HG02571 (cell line): ENCODE data around the gene PXDN.
"Not testable (repeated sequence)": the region's sequence is repeated elsewhere in the genome, so short reads cannot be mapped to it uniquely, and the experiment has no call there.

Source experiments
- ATAC-seq: cut with Tn5 transposase; IDR thresholded peaks from one replicate; pipeline ENCODE4 v1.9.1; 2021; ENCODE audit warnings: mild to moderate bottlenecking, moderate library complexity; ENCODE audit not compliant: unreplicated experiment

The PXDN gene

GRCh38 chr2:1727796-1728474 is 16.4 kb downstream of the PXDN start:
- no peak for ATAC-seq

- no peak for ATAC-seq
These were observed 17.1 kb downstream of the PXDN start for GRCh38 chr2:1727101-1727771.

- ATAC-seq = no peak
These were observed 17.8 kb downstream of the PXDN start for GRCh38 chr2:1726558-1726957.

GRCh38 chr2:1724351-1724750 is 20.0 kb downstream of the PXDN start:
- ATAC-seq = not testable (repeated sequence)

- ATAC-seq = no peak
These were observed 20.8 kb downstream of the PXDN start for GRCh38 chr2:1723397-1724042.

GRCh38 chr2:1722692-1723091 is 21.6 kb downstream of the PXDN start:
- ATAC-seq = no peak

GRCh38 chr2:1721706-1722646 is 22.3 kb downstream of the PXDN start:
- ATAC-seq = no peak

GRCh38 chr2:1718339-1719220 is 25.7 kb downstream of the PXDN start:
- no peak for ATAC-seq

- ATAC-seq = no peak
These were observed 27.2 kb downstream of the PXDN start for GRCh38 chr2:1717113-1717512.

- no peak for ATAC-seq
These were observed 27.9 kb downstream of the PXDN start for GRCh38 chr2:1716441-1716840.

- not testable (repeated sequence) for ATAC-seq
These were observed 28.4 kb downstream of the PXDN start for GRCh38 chr2:1716014-1716305.

GRCh38 chr2:1715184-1716013 is 28.9 kb downstream of the PXDN start:
- no peak for ATAC-seq

GRCh38 chr2:1714291-1715064 is 29.8 kb downstream of the PXDN start:
- no peak for ATAC-seq

GRCh38 chr2:1713839-1714236 is 30.5 kb downstream of the PXDN start:
- ATAC-seq = no peak

GRCh38 chr2:1713142-1713838 is 31.0 kb downstream of the PXDN start:
- no peak for ATAC-seq

GRCh38 chr2:1709946-1710560 is 34.3 kb downstream of the PXDN start:
- no peak for ATAC-seq

- no peak for ATAC-seq
These were observed 35.0 kb downstream of the PXDN start for GRCh38 chr2:1709335-1709605.
